Measurements from ENCODE around the gene CRAMP1.
"Not testable (repeated sequence)": the region's sequence is repeated elsewhere in the genome, so short reads cannot be mapped to it uniquely, and the experiment has no call there.

The CRAMP1 gene

GRCh38 chr16:1677942-1678499, 65.9 kb downstream of the CRAMP1 start, which contains the start of gene JPT2:
Gene JPT2 (plus strand): TSS chr16:1678279. CDS start chr16:1678313, 34 bp downstream.
- DNase-seq (ENCODE audit: low read depth in 4 of 4, low spot score in 1 of 4) = peak; percentile 87 to 95 (median 94)

GRCh38 chr16:1678500-1679098, 66.4 kb downstream of the CRAMP1 start:
- peak in 3 of 4 experiments; percentile 17 to 30 (median 17) for DNase-seq (ENCODE audit: low read depth in 4 of 4, low spot score in 1 of 4)

- DNase-seq (ENCODE audit: low read depth in 4 of 4, low spot score in 1 of 4) = no peak
Observed at GRCh38 chr16:1680361-1680760, 68.2 kb downstream of the CRAMP1 start.

GRCh38 chr16:1681032-1681431, 68.9 kb downstream of the CRAMP1 start:
- DNase-seq (ENCODE audit: low read depth in 4 of 4, low spot score in 1 of 4) = no peak

GRCh38 chr16:1687427-1688316, 75.5 kb downstream of the CRAMP1 start:
- no peak for DNase-seq (ENCODE audit: low read depth in 4 of 4, low spot score in 1 of 4)

GRCh38 chr16:1688807-1689560, 76.8 kb downstream of the CRAMP1 start:
- no peak for DNase-seq (ENCODE audit: low read depth in 4 of 4, low spot score in 1 of 4)

GRCh38 chr16:1689853-1690252, 77.7 kb downstream of the CRAMP1 start:
- DNase-seq (ENCODE audit: low read depth in 4 of 4, low spot score in 1 of 4) = no peak

GRCh38 chr16:1690810-1691209, 78.7 kb downstream of the CRAMP1 start:
- DNase-seq (ENCODE audit: low read depth in 4 of 4, low spot score in 1 of 4) = no peak

- DNase-seq (ENCODE audit: low read depth in 4 of 4, low spot score in 1 of 4) = no peak
Observed at GRCh38 chr16:1691276-1691675, 79.1 kb downstream of the CRAMP1 start.

GRCh38 chr16:1691956-1692355, 79.8 kb downstream of the CRAMP1 start:
- DNase-seq (ENCODE audit: low read depth in 4 of 4, low spot score in 1 of 4) = no peak

GRCh38 chr16:1696863-1697262, 84.7 kb downstream of the CRAMP1 start:
- DNase-seq (ENCODE audit: low read depth in 4 of 4, low spot score in 1 of 4) = no peak

GRCh38 chr16:1698680-1699079, 86.5 kb downstream of the CRAMP1 start:
- DNase-seq (ENCODE audit: low read depth in 4 of 4, low spot score in 1 of 4) = no peak

GRCh38 chr16:1700246-1700645, 88.1 kb downstream of the CRAMP1 start:
- no peak for DNase-seq (ENCODE audit: low read depth in 4 of 4, low spot score in 1 of 4)

- no peak for DNase-seq (ENCODE audit: low read depth in 4 of 4, low spot score in 1 of 4)
Observed at GRCh38 chr16:1701216-1701878, 89.2 kb downstream of the CRAMP1 start.

- not testable (repeated sequence) for DNase-seq (ENCODE audit: low read depth in 4 of 4, low spot score in 1 of 4)
Observed at GRCh38 chr16:1705324-1705687, 93.1 kb downstream of the CRAMP1 start.

- DNase-seq (ENCODE audit: low read depth in 4 of 4, low spot score in 1 of 4) = peak; percentile 85 to 95 (median 93)
Observed at GRCh38 chr16:1705688-1706385, 93.7 kb downstream of the CRAMP1 start, which contains the start of gene MAPK8IP3. Gene MAPK8IP3 (plus strand): TSS chr16:1706195. CDS start chr16:1706340, 145 bp downstream.

- peak in 2 of 4 experiments; percentile 18 to 26 for DNase-seq (ENCODE audit: low read depth in 4 of 4, low spot score in 1 of 4)
Observed at GRCh38 chr16:1706386-1707192, 94.4 kb downstream of the CRAMP1 start.

GRCh38 chr16:1707193-1707790, 95.1 kb downstream of the CRAMP1 start:
- DNase-seq (ENCODE audit: low read depth in 4 of 4, low spot score in 1 of 4) = no peak

All from stimulated activated CD4-positive, alpha-beta T cell treated with anti-CD3 and anti-CD28 coated beads, Interleukin-1b, Interleukin-23, amount 100 ng/mL, for 24 hours (primary cell).